Measurements from ENCODE around the gene ARRB1. TPM values are rescaled to one million over a fixed set of nuclear protein-coding genes. Genes with fewer than 3 reads are reported as not detected.

The ARRB1 gene
- total and polyA plus RNA-seq, 10 donors = 11.6 to 139 (median 78.1) TPM

DNA sequence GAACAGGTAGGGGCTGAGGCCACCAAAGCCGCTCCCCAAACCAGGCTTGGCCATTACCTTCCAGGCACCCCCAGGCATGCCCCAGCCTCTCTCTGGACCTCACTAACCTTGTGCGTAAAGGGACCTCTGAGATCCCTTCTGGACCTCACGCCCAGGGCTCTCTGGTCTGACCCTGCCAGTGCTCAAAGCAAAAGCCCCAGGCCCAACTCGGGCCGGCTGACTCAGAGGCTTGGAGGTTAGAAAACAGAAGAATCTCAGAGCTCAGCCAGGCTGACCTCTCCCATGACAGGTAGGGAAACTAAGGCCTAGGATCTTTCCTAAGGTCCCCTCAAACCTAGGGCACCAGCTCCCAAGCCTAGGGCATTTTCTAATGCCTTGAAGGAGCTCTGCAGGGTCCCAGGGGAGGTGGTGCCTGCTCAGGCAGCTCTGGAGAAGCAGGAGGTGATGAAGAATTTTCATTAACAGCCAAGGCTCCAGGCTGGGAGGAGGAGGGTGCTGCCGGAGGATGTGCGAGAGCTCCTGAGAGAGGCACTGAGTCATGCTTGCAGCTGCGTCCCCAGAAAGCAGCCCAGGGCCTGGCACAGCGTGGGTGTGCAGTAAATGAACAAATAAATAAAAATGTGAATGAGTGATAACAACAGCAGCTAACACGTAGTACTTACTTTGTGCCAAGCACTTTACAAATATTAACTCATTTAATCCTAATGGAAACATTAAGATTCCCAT lies 25.6 kb downstream of the ARRB1 start:
- DNase-seq = no peak
- TF ChIP-seq POLR2AphosphoS5 (IDR thresholded peaks at IDR 0.05) (no peak), POLR2A (IDR thresholded peaks at IDR 0.05) (no peak)
- TF ChIP-seq, protein P1, sequence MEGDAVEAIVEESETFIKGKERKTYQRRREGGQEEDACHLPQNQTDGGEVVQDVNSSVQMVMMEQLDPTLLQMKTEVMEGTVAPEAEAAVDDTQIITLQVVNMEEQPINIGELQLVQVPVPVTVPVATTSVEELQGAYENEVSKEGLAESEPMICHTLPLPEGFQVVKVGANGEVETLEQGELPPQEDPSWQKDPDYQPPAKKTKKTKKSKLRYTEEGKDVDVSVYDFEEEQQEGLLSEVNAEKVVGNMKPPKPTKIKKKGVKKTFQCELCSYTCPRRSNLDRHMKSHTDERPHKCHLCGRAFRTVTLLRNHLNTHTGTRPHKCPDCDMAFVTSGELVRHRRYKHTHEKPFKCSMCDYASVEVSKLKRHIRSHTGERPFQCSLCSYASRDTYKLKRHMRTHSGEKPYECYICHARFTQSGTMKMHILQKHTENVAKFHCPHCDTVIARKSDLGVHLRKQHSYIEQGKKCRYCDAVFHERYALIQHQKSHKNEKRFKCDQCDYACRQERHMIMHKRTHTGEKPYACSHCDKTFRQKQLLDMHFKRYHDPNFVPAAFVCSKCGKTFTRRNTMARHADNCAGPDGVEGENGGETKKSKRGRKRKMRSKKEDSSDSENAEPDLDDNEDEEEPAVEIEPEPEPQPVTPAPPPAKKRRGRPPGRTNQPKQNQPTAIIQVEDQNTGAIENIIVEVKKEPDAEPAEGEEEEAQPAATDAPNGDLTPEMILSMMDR (IDR thresholded peaks at IDR 0.05 in 8 of 11, conservative IDR thresholded peaks at IDR 0.05 in 3 of 11) = no peak
- Histone ChIP-seq H3K9me3 (no peaks in the 10 kb centered on the region), H3K4me1 (peaks cover 14 to 77% (median 44%) of the 10 kb centered on the region in 6 donors), H3K27me3 (replicated peaks in 1 of 7) (no peaks in the 10 kb centered on the region), H3K27ac (peak overlapping the region in 4 of 8 donors; percentile 4 to 28 (median 18)), H3K36me3 (peaks cover 0 to 44% (median 0%) of the 10 kb centered on the region in 6 donors), H3K4me3 (no peak overlapping the region)
- intact Hi-C loops (cut with DNase I; ENCODE audit: low total_unique reads) = no loop called here
- WGBS, 5 donors = 56 to 66% (median 65%) methylated on average over 8 to 10 of the region's 10 CpGs

DNA sequence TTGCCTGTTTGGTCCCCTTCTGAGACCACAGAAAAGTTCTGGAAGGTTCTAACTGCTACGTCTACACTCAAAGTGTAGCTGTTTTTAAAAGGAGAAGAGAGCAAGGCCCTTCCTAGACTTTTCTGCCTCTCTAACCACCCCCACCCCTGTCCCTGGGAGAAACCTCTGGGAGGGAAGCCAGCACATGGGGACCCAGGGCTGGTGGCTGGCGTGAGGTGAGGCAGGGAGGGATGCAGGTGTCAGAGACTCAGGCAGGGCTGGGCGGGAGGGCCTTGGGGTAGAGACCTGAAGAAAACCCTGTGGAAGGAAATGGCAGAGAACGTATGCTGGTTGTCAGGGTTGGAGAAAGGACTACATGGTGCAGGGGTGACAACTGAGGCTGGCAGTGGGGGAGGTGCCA lies 26.7 kb downstream of the ARRB1 start:
- peaks cover 10 to 77% (median 43%) of the 10 kb centered on the region in 6 donors for H3K4me1 ChIP-seq

DNA sequence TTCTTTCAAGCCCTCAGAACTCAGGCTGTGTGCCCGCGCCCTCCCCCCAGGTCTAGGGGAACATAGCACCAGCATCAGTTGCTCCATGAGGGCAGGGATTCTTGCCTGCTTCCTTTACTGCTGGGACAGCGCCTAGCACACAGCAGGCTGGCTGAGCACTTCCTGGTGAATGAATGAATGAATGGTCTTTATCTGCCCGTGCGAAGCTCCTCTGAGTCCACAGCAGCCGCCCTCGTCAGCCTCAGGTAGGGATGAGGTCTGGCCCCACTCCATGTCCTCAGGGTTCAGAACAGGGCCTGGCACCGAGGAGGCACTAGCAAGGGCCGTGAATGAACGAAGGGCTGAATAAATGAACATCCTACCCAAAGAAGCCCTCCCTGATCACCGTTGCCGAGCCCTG lies 27.3 kb downstream of the ARRB1 start:
- WGBS, 5 donors = 79 to 95% (median 91%) methylated on average over 10 to 12 of the region's 12 CpGs
- Histone ChIP-seq H3K4me1 (peaks cover 10 to 77% (median 40%) of the 10 kb centered on the region in 6 donors), H3K9me3 (no peaks in the 10 kb centered on the region), H3K27me3 (replicated peaks in 1 of 7) (no peaks in the 10 kb centered on the region), H3K27ac (no peak overlapping the region), H3K4me3 (no peak overlapping the region), H3K36me3 (peaks cover 0 to 53% (median 0%) of the 10 kb centered on the region in 6 donors)
- DNase-seq = no peak
- intact Hi-C loops (cut with DNase I; ENCODE audit: low total_unique reads) = no loop called here
- TF ChIP-seq POLR2AphosphoS5 (IDR thresholded peaks at IDR 0.05) (no peak), POLR2A (IDR thresholded peaks at IDR 0.05) (no peak)
- TF ChIP-seq, protein P1 (IDR thresholded peaks at IDR 0.05 in 8 of 11, conservative IDR thresholded peaks at IDR 0.05 in 3 of 11) = no peak

More for the DNA sequence above, 26.7 kb downstream of the ARRB1 start:
- no peak for DNase-seq
- Histone ChIP-seq H3K36me3 (peaks cover 0 to 49% (median 0%) of the 10 kb centered on the region in 6 donors), H3K27ac (no peak overlapping the region), H3K4me3 (no peak overlapping the region), H3K9me3 (no peaks in the 10 kb centered on the region), H3K27me3 (replicated peaks in 1 of 7) (no peaks in the 10 kb centered on the region)
- no peak for TF ChIP-seq POLR2A (IDR thresholded peaks at IDR 0.05)
- TF ChIP-seq POLR2AphosphoS5 (IDR thresholded peaks at IDR 0.05) = no peak
- TF ChIP-seq, protein P1 (IDR thresholded peaks at IDR 0.05 in 8 of 11, conservative IDR thresholded peaks at IDR 0.05 in 3 of 11) = no peak
- intact Hi-C loops (cut with DNase I; ENCODE audit: low total_unique reads) = no loop called here
- WGBS, 5 donors = 80 to 91% (median 83%) methylated on average over 4 of the region's 4 CpGs

DNA sequence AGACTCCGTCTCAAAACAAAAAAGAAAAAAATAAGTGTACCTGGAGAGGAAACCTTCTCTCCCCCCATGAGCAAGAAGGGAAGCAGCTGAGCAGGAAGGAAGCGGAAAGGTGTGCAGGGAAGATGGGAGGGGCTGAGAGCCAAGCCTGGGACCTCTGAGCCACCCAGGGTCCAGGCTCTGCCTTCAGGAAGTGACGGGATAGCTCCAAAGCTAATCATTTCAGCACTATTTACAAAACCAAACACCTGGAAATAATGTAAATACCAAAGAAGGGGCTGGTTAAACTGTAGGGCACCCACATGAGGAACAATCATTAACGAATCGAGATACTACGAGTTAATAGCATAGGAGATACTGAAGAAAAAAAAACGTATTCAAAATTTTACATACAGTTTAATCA lies 27.9 kb downstream of the ARRB1 start:
- 69 to 81% (median 78%) methylated on average over 7 of the region's 7 CpGs for WGBS, 5 donors
- Histone ChIP-seq H3K4me3 (no peak overlapping the region), H3K36me3 (peaks cover 0 to 53% (median 0%) of the 10 kb centered on the region in 6 donors), H3K4me1 (peaks cover 7 to 77% (median 36%) of the 10 kb centered on the region in 6 donors), H3K27ac (no peak overlapping the region), H3K27me3 (replicated peaks in 1 of 7) (no peaks in the 10 kb centered on the region), H3K9me3 (no peaks in the 10 kb centered on the region)
- intact Hi-C loops (cut with DNase I; ENCODE audit: low total_unique reads) = no loop called here
- TF ChIP-seq POLR2AphosphoS5 (IDR thresholded peaks at IDR 0.05) (no peak), POLR2A (IDR thresholded peaks at IDR 0.05) (no peak)
- TF ChIP-seq, protein P1 (IDR thresholded peaks at IDR 0.05 in 8 of 11, conservative IDR thresholded peaks at IDR 0.05 in 3 of 11) = no peak
- no peak for DNase-seq

Data from spleen (tissue), 11 donors.